ENCODE results near the gene UBE3A.

UBE3A gene

GRCh38 chr15:25346371-25346770, 92.5 kb downstream of the UBE3A start:
- DNase-seq (ENCODE audit: low read depth), result no peak
- no peak overlapping the region for H3K4me3 ChIP-seq (ENCODE audit: low read depth, low read length)
- TF ChIP-seq, protein P1, sequence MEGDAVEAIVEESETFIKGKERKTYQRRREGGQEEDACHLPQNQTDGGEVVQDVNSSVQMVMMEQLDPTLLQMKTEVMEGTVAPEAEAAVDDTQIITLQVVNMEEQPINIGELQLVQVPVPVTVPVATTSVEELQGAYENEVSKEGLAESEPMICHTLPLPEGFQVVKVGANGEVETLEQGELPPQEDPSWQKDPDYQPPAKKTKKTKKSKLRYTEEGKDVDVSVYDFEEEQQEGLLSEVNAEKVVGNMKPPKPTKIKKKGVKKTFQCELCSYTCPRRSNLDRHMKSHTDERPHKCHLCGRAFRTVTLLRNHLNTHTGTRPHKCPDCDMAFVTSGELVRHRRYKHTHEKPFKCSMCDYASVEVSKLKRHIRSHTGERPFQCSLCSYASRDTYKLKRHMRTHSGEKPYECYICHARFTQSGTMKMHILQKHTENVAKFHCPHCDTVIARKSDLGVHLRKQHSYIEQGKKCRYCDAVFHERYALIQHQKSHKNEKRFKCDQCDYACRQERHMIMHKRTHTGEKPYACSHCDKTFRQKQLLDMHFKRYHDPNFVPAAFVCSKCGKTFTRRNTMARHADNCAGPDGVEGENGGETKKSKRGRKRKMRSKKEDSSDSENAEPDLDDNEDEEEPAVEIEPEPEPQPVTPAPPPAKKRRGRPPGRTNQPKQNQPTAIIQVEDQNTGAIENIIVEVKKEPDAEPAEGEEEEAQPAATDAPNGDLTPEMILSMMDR (IDR thresholded peaks at IDR 0.05; ENCODE audit: control insufficient read depth, extremely low read depth, insufficient read depth), result no peak

DNA sequence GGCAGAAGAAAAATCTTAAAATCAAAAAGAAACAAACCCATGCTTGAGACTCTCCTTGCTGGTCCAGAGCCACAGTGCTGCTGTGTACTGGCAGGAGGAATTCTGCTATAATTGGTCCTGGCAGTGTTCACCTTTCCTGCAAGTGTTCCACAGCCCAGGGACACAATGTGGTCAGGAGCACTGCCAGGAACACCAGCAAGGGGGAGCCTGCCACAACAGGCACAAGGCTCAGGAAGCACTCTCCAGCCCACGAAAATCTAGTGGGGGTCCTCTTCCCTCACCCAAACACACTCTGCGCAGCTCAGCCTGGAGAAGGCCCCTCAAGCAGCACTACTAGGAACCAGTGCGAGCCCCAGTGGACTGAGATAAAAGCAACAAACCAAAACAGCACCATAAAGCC, 92.9 kb downstream of the UBE3A start:
- DNase-seq (ENCODE audit: low read depth), result peak; percentile 64
- TF ChIP-seq, protein P1 (IDR thresholded peaks at IDR 0.05; ENCODE audit: control insufficient read depth, extremely low read depth, insufficient read depth), result peak; percentile 44
- no peak overlapping the region for H3K4me3 ChIP-seq (ENCODE audit: low read depth, low read length)

- no peak for DNase-seq (ENCODE audit: low read depth)
- TF ChIP-seq, protein P1 (IDR thresholded peaks at IDR 0.05; ENCODE audit: control insufficient read depth, extremely low read depth, insufficient read depth), result no peak
- no peak overlapping the region for H3K4me3 ChIP-seq (ENCODE audit: low read depth, low read length)
Observed at GRCh38 chr15:25342629-25343028, 96.2 kb downstream of the UBE3A start.

DNA sequence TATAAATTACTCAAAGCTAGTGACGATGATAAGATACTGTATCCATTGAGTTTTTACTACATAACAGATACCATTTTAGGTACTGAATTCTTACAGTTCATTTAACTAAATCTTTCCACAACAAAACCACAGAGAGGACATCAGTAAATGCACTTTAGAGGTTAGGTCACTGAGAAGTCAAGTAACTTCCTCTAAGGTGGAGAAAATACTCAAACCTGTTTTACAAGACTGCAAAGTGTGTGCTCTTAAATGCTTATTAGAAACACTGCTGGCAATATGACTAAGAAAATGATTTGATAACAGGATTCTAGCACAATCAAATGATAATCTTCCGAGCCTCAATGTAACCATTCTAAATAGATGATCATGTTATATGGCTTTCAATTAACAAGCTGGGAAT, 99.4 kb downstream of the UBE3A start:
- TF ChIP-seq, protein P1 (IDR thresholded peaks at IDR 0.05; ENCODE audit: control insufficient read depth, extremely low read depth, insufficient read depth), result no peak
- peak; percentile 75 for DNase-seq (ENCODE audit: low read depth)
- H3K4me3 ChIP-seq (ENCODE audit: low read depth, low read length), result no peak overlapping the region

DNA sequence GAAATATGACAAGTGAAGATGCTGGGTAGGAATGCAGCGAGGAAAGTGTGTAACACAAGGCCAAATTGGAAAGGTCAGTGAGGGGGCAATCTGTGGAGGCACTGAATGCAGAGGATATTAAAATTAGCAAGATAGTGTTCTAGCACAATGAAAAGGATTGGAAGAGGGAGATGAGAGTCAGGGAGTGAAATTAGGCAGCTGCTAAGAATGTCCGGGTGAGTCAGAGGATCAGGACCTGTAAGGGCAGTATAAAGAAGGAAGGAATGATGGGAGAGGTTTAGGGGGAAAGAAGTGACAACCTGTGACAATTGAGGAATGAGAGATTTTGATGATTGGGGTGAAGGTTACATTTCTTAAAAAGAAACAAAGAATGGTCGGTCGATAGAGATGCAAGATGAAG, 103.5 kb downstream of the UBE3A start:
- no peak for DNase-seq (ENCODE audit: low read depth)
- no peak overlapping the region for H3K4me3 ChIP-seq (ENCODE audit: low read depth, low read length)
- TF ChIP-seq, protein P1 (IDR thresholded peaks at IDR 0.05; ENCODE audit: control insufficient read depth, extremely low read depth, insufficient read depth), result no peak

- DNase-seq (ENCODE audit: low read depth), result no peak
- H3K4me3 ChIP-seq (ENCODE audit: low read depth, low read length), result no peak overlapping the region
- TF ChIP-seq, protein P1 (IDR thresholded peaks at IDR 0.05; ENCODE audit: control insufficient read depth, extremely low read depth, insufficient read depth), result no peak
Observed at GRCh38 chr15:25333049-25333448, 105.8 kb downstream of the UBE3A start.

DNA sequence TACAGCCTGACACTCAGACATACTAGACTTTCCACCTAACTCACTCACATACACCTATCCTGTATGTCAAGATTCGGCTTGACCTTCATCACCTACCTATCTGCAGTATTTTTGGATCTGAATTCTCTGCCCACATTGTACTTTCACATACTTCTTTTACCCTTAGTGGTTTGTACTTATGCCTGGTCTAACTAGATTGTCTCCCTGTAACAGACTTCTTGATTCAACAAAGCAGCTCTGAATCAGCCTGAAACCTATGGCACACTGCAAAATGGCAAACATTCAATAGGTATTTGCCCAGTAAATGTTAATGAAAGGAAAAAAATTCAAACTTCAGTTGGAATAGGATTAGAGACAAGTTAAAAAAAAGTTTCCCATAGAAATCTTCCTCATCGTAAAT, 106.5 kb downstream of the UBE3A start:
- DNase-seq (ENCODE audit: low read depth), result no peak
- no peak overlapping the region for H3K4me3 ChIP-seq (ENCODE audit: low read depth, low read length)
- TF ChIP-seq, protein P1 (IDR thresholded peaks at IDR 0.05; ENCODE audit: control insufficient read depth, extremely low read depth, insufficient read depth), result no peak

Data from LNCaP clone FGC (cell line).